Breast epithelium (tissue), 4 donors: ENCODE measurements around the gene CAMKK2. TPM values are rescaled to one million over a fixed set of nuclear protein-coding genes. Genes with fewer than 3 reads are reported as not detected.

Source experiments
- DNase-seq, 2 donors: peaks; one replicate each; pipeline ENCODE4 v3.0.0-alpha.2; 2019; ENCODE audit warnings: low spot score in 2 of 2
- H3K27ac ChIP-seq, 2 donors: fragments of 200-600 bp; sonication (generic) in 1 of 2; one replicate each; pipeline ENCODE4 v1.5.1; 2016 to 2019; ENCODE audit warnings: mild to moderate bottlenecking in 1 of 2
- H3K27me3 ChIP-seq, 2 donors: fragments of 200-600 bp; sonication (generic) in 1 of 2; one replicate each; pipeline versions ENCODE4 v1.5.1 to v1.6.0; 2017 to 2019; ENCODE audit warnings: control low read depth in 1 of 2, mild to moderate bottlenecking in 1 of 2
- H3K36me3 ChIP-seq: fragments of 200-600 bp; one replicate; pipeline ENCODE4 v1.5.1; 2019
- H3K4me1 ChIP-seq, 2 donors: fragments of 200-600 bp; sonication (generic); one replicate each; pipeline ENCODE4 v1.5.1; 2016 to 2019; ENCODE audit warnings: control low read depth in 1 of 2
- H3K4me3 ChIP-seq, 3 donors: fragments of 200-600 bp; sonication (generic); 1 replicate in 2 of 3; 2 replicates in 1 of 3; pipeline ENCODE4 v1.5.1; 2016 to 2019; ENCODE audit warnings: mild to moderate bottlenecking in 3 of 3, moderate library complexity in 2 of 3
- H3K9me3 ChIP-seq, 2 donors: fragments of 200-600 bp; sonication (generic) in 1 of 2; one replicate each; pipeline ENCODE4 v1.5.1; 2016 to 2019; ENCODE audit warnings: control low read depth in 1 of 2
- CTCF ChIP-seq, 3 donors: fragments of 450-650 bp; IDR thresholded peaks; one replicate each; pipeline ENCODE4 v1.5.1; 2016 to 2017; ENCODE audit warnings: antibody characterized with exemption in 3 of 3, mild to moderate bottlenecking in 3 of 3, moderate library complexity in 3 of 3
- POLR2A ChIP-seq: fragments of 450-650 bp; IDR thresholded peaks from one replicate; pipeline ENCODE4 v1.6.1; 2016; ENCODE audit warnings: antibody characterized with exemption, mild to moderate bottlenecking, moderate library complexity
- POLR2AphosphoS5 ChIP-seq, 3 donors: sonication (generic); formaldehyde crosslinking; IDR thresholded peaks; one replicate each; pipeline ENCODE4 v1.6.1; 2017; ENCODE audit warnings: antibody characterized with exemption in 3 of 3
- intact Hi-C: fragments of 100-400 bp; cut with DNase I; formaldehyde crosslinking; loops from one replicate; pipeline ENCODE4 v1.15.1; 2023; ENCODE audit warnings: low total_unique reads
- total RNA-seq, 3 donors: library from RNA; depleted of rRNA; stranded (reverse); fragments of >200 nt; gene quantifications; one replicate each; pipeline ENCODE4 v1.1.0, GENCODE V29; 2016

Gene CAMKK2
- total RNA-seq, 3 donors from 2014 or later, result 27.4 to 32.0 (median 29.2) TPM

DNA sequence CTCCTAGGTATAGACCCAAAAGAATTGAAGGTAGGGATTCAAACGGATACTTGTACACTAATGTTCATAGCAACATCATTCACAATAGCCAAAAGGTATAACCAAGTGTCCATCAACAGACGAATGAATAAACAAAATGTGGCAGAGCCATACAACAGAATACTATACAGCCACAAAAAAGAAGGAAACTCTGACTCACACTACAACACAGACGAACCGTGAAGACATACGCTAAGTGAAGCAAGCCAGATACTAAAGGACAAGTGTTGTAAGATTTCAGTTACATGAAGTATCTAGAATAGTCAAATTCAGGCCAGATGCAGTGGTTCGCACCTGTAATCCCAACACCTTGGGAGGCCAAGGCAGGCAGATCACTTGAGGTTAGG is 19.1 kb downstream of the CAMKK2 start:
- DNase-seq, result no peak
- intact Hi-C loops, result no loop called here
- no peak overlapping the region for H3K4me3 ChIP-seq
- no peaks in the 10 kb centered on the region for H3K9me3 ChIP-seq
- no peaks in the 10 kb centered on the region for H3K4me1 ChIP-seq
- no peaks in the 10 kb centered on the region for H3K36me3 ChIP-seq
- no peak for TF ChIP-seq CTCF (IDR thresholded peaks at IDR 0.05)
- no peak for TF ChIP-seq POLR2A
- TF ChIP-seq POLR2AphosphoS5 (IDR thresholded peaks at IDR 0.05), result no peak
- no peak overlapping the region for H3K27ac ChIP-seq
- H3K27me3 ChIP-seq, result no peaks in the 10 kb centered on the region

DNA sequence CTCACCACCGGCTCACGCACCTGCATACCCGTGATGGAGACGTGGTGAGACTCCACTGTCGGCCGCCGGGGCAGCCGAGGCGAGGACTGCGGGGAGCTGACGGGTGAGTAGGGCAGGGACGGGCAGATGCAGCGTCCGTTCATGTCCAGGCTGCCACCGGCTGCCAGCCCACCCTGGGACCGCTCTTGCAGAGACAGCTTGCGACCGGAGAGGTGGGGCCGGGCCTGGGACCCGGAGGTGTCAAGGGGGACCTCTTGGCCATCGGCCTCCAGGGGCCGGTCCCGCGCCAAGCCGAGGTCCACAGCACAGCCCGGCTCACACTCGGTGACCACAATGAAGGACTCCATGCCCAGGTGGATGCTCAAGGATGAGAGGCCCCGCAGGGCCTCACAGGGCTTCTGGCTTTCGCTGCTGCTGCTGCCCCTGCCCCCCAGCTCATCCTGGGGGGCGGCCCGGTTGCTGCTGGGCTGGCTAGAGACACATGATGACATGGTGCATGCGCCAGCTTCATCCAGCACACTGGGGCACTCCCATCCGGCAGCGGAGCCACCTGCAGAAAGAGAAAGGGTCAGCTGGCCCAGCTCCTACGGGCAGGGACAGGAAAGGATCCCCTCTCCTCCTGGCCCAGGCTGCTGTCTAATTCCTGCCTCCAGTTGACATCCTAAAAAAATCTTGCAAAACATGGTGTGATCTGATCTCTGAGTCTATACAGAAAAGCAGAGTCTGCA is 22.3 kb downstream of the CAMKK2 start:
- H3K4me3 ChIP-seq, result no peak overlapping the region

DNA sequence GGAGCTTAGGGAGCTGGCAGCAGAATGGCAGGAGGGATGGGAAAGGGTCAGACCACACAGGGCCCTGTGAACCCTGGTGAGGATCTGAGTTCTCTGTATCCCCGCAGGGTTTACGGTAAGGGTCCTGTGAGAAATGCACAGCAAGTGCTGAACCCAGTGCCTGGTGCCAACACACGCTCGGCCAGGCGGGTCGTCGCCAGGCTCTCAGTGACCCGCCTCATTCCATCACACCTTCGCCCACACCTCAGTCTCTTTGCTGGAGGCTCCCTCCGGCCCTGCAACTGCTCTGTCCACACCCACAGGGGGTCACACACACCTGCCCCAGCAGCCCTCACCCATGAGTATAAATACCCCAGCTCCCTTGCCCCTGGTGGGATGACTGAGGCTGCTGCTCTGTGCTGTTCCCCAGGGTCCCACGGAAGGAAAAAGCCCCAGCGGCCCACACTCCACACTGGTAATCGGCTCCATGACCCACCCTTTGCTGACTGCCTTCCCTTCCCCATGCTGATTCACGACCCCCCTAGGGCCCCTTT is 23.1 kb downstream of the CAMKK2 start:
- no peaks in the 10 kb centered on the region for H3K27me3 ChIP-seq
- H3K27ac ChIP-seq, result no peak overlapping the region
- intact Hi-C loops, result no loop called here
- no peak for TF ChIP-seq POLR2A
- TF ChIP-seq CTCF (IDR thresholded peaks at IDR 0.05), result no peak
- no peak for TF ChIP-seq POLR2AphosphoS5 (IDR thresholded peaks at IDR 0.05)
- no peaks in the 10 kb centered on the region for H3K36me3 ChIP-seq
- no peak for DNase-seq
- H3K4me3 ChIP-seq, result no peak overlapping the region
- H3K4me1 ChIP-seq, result no peaks in the 10 kb centered on the region
- H3K9me3 ChIP-seq, result no peaks in the 10 kb centered on the region

More for the DNA sequence above, 22.3 kb downstream of the CAMKK2 start:
- intact Hi-C loops, result no loop called here
- no peak for DNase-seq
- Histone ChIP-seq H3K27me3 (no peaks in the 10 kb centered on the region), H3K9me3 (no peaks in the 10 kb centered on the region), H3K27ac (no peak overlapping the region), H3K36me3 (no peaks in the 10 kb centered on the region), H3K4me1 (no peaks in the 10 kb centered on the region)
- TF ChIP-seq CTCF (IDR thresholded peaks at IDR 0.05), result no peak
- no peak for TF ChIP-seq POLR2A
- TF ChIP-seq POLR2AphosphoS5 (IDR thresholded peaks at IDR 0.05), result no peak

- Histone ChIP-seq H3K4me3 (no peak overlapping the region), H3K9me3 (no peaks in the 10 kb centered on the region), H3K4me1 (no peaks in the 10 kb centered on the region), H3K27ac (no peak overlapping the region), H3K27me3 (no peaks in the 10 kb centered on the region), H3K36me3 (no peaks in the 10 kb centered on the region)
- no peak for DNase-seq
- TF ChIP-seq CTCF (IDR thresholded peaks at IDR 0.05) (no peak), POLR2A (no peak), POLR2AphosphoS5 (IDR thresholded peaks at IDR 0.05) (no peak)
- intact Hi-C loops, result no loop called here
These were observed 28.7 kb downstream of the CAMKK2 start for GRCh38 chr12:121267822-121268221.

GRCh38 chr12:121264951-121265515 is 31.5 kb downstream of the CAMKK2 start:
- no peaks in the 10 kb centered on the region for H3K36me3 ChIP-seq
- no peak overlapping the region for H3K27ac ChIP-seq
- H3K4me1 ChIP-seq, result no peaks in the 10 kb centered on the region
- intact Hi-C loops, result loop anchor here (5.0 kb wide), 1 partner anchor 863 kb away; no protein-coding TSS in a partner anchor
- H3K9me3 ChIP-seq, result no peaks in the 10 kb centered on the region
- TF ChIP-seq CTCF (IDR thresholded peaks at IDR 0.05), result no peak
- no peak for TF ChIP-seq POLR2A
- TF ChIP-seq POLR2AphosphoS5 (IDR thresholded peaks at IDR 0.05), result no peak
- no peak overlapping the region for H3K4me3 ChIP-seq
- no peaks in the 10 kb centered on the region for H3K27me3 ChIP-seq
- no peak for DNase-seq
